ENCODE data around the gene BAHCC1.
A peak's percentile ranks its signal among the peaks of the same experiment; 100 is the strongest.

Gene BAHCC1

DNA sequence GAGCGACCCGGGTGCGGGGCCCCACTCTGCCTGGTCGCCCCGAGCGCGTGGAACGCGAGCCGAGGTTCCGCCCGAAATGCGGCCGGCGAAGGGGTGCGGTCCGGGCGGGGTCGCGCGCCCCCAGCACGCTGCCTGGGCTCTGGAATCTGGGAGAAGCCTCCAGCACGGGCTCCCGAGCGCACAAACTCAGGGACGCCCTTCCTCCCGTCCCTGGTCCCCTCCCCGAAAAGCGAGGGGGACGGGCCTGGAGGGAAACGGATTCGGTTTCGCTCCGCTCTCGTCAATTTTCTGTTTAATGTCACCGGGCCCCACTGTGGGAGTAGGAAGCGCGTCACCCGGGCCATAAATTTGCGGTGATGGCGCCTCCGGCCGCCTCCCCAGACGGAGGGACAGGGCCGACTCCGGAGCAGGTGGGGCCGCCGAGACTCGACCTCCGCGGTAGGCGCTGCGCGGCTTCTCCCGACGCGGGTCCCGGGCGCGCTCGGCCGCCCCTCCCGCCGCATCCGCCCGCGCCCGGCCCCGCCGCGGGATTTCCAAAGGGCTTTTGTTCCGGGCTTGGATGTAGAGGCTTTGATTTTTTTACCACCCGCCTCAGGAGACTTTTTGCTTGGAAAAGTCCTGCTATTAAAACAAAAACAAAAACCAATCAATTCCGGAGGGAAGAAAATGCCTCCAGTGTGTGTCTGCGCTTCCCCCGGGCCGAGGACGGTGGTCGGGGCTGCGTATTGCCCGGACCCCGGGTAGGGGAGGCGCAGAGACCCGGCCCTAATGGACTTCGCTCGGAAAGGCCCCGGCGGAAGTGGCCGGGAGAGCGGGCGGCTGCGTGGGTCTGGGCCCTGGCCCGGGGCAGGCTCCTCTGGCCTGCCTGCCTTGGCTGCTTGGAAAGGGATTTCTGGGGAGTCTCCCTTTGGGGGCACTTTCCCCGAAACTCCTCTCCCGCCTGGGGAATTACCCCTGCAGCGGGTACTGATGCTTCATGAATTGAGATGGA is 7.9 kb upstream of the BAHCC1 start:
- DNase-seq, result peak; percentile 39

DNA sequence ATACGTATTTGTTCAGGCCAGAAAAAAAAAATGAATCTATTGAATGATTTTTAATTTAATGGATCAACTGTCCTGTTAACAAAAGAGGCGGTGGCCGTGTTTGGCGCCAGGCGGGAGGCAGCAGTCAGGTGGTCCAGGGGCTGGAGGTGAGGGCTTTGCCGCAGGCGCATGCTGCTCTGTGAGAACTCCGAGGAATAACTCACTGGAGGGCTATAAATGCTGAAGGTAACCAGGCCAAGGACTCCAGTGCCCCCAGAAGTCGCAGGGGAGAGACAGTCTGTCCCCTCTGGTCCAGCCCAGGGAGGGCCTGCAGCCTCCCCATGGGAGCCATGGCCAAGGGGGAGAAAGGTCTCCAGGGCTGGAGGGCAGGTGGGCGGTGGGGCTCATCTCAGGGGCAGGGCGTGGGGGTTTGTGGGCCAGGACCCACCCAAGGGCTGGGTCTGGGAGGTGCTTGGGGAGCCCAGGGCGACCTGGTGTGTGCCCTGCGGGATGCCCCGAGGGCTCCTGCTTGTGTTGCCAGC is 7.1 kb upstream of the BAHCC1 start:
- DNase-seq, result no peak

DNA sequence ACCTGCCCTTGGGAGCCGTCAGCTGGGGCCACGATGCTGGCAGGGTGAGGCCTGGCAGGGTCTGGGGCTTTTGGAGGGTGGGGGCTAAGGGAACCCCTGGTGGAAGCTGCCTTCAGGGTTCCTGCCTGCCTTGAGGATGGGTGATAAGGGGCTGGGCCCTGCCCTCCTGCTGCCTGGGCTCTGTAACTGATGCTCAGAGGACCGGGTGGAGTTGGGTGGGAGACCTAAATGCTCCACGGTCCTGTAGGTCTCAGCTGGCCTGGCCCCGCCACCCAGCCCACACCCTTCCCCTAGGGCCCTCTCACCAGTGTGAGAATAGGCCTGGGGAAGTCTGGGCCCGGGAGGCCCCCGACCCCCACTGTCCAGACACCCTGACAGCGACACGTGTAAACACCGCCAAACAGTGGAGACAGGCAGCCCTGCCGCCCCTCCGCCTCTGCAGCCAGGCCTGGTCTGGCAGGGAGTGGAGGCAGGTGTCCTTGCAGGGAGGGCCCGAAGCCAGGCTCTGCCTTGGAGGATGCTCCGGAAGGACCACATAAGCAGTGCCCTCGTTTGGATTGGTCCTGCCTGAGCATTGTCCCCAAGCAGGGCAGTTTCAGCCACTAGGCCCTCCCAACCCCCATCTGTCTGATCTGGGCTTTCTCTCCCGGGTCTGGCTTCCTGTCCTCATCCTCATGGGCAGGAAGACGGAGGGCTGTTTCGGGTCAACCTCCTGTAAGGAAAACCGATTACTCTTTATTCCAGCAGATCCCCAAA is 6.5 kb upstream of the BAHCC1 start:
- DNase-seq, result no peak

DNA sequence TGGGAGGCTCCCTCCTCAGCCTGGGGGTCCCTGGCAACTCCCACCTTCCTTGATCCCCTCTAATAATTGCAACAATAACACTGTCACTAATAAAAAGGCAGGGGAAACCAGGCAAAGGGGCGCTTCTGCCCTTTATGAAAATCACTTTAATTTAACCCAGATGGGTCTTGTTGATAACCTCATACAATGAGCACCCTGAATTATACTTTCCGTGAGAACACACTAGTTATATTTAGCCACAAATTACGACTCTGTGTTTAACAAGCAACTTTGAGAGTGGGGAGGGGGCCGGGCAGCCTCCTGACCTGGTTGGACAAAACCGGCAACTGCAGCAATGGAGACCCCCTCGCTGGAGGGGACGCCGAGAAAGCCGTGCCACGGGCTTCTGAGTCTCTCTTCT is 5.7 kb upstream of the BAHCC1 start:
- no peak for DNase-seq

DNA sequence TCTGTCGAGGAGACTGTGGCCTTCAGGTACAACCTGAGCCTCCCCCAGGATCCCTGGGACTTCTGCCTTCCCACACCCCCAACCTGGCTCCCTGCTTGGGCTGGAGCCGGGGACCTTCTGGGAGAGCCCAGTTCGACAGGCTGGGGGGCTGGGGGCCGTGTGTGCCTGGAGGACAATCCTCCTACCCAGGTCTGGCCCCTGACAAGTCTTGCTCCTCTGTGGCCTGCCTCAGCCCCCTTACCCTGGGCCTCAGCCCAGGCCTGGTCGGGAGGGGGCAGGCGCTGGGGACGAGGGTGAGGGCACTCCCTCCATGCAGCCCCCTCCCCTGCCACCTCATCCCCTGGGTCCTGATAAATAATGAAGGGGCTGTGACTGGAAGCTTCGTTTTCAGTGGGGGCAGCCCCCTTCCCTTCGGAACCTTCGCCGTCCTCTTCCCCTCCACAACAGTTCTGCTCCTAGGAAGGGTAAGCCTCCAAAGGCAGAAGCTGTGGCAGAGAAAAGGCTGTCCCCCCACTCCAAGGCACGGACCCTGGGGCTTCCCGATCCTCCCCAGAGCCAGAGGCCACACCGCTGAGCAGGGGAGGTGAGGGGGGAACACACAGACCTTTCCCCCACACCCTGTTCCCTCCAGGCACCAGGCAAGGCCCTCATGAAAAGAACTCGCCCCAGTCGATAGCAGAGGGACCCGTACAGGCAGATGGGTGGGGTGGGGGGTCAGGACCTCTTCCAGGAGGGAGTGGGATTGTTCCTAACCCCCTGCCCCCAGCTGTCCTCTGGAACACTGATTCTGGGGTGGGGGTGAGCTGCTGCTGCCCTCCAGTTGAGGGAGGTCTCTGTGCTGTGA is 5.0 kb upstream of the BAHCC1 start:
- DNase-seq, result no peak

DNA sequence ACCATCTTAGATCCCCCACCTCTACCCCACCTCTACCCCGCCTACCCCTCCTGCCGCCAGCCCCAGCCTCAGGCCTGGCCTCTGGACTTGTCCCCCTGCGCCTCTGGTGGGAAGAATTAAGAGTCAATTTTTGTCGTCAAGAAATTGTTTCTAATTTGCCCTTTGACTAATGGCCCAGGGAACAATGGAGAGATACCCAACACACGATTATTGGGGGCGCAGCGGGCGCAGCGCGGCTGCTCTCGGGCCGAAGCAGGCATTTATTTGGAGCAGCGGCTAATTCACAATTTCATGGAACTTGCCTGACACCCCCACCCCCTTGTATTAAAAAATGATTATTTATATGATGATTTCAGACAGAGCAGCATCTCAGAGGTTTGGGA is 4.4 kb upstream of the BAHCC1 start:
- no peak for DNase-seq

DNA sequence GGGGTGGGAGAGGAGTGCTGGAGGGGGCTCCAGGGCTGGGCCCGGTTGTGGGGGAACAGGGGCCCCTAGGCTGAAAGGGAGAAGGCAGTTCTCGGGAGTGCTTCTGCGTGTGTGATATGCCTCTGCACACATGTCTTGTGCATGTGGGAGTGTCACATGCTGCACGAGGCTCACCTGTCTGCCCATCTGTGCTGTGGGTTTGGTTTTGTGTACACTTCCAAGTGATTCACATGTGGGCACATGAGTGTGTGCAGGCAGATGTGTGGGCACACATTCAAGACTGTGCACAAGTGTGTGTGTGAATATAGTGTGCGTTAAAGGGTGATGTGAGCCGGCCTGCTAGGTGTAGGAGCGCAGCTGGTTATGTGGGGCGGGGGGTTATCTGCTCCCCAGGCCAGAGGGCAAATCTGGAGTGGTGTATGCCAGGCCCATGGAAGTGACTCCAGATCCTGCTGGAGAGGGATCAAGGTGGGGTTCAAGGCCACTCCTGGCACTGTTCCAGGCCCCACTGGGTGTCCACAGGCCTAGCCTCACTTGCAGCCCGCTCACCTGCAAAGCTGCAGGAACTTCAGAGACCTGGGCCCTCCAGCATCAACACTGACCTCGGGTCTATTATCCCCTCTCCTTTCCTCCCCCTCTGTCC is 3.8 kb upstream of the BAHCC1 start:
- DNase-seq, result no peak

DNA sequence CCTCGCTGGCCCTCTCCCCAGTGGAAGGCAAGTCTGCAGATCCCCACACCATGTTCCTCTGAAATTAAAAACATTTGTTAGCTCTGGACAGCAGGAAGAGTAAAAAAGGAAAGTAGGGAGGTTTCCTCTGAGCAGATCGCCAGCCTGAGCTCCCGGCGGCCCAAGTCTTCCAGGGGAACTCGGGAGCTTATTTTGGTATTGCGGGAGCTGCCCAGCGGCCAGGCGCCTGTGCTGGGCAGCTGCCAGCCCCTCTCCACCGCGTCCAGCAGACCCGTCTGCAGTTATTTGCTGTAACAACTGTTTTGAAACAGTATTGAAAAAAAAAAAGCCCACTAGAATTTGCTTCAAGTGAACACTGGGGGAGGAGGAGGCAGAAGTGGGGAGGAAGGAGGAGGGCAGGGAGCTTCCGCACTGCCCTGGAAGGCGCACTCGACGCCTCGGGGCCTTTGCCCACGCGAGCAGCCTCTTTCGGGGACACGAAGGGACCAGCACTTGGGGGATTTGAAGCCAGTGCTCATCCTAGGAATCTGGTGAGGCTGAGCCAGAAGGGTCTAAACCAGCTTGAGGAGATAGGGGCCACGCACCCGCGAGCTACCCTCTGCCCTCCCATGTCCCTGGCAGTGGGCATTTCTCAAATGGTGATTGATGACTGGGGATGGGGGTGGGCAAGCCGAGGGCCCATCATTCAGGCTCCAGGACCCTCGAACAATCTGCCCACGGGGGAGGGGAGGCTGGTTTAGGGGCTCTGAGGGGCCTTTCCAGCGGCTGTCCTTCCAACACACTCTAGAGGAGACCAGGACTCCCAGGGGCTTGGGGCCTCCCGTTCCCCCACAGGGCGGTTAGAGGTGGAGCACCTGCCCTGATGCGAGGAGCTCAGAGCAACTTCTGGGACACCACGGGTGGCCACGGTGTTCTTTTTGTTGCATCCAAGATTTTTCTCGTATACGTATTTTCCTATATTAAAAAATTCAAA is 3.0 kb upstream of the BAHCC1 start:
- no peak for DNase-seq

DNA sequence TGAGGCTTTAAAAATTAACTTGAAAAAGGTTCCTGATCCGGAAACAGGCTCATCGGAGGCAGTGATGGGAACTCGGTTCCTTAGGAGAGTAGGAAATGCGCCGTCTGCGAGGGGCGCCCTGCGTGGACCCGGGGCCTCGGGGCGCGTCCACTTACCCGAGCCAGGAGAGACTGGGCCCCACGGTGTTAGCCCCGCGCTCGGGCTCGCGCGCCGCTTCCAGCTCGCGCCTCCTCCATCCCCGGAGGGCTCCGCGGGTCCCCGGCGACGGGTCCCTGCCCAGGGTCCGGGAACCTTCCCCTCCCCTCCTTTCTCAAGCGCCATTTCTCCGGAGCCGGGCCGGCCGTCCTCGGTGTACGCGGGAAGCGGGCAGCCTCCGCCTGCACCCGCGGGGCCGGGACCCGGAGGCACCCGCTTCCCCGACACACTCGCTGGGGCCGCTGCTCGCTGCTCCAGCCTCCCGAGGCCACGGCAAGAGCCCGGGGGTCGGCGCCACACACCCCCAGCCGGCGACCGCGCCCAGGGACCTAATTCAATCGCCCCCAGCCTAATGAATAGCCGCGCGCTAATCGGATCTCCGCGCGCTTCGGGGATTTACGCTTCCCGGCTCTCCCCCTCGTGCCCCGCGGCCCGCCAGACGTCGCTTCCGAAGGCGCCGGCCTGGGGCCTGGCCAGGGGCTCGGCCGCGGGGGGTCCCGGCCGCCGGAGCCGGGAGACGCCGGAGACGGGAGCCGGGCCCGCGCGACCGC is 2.2 kb upstream of the BAHCC1 start:
- DNase-seq, result no peak

DNA sequence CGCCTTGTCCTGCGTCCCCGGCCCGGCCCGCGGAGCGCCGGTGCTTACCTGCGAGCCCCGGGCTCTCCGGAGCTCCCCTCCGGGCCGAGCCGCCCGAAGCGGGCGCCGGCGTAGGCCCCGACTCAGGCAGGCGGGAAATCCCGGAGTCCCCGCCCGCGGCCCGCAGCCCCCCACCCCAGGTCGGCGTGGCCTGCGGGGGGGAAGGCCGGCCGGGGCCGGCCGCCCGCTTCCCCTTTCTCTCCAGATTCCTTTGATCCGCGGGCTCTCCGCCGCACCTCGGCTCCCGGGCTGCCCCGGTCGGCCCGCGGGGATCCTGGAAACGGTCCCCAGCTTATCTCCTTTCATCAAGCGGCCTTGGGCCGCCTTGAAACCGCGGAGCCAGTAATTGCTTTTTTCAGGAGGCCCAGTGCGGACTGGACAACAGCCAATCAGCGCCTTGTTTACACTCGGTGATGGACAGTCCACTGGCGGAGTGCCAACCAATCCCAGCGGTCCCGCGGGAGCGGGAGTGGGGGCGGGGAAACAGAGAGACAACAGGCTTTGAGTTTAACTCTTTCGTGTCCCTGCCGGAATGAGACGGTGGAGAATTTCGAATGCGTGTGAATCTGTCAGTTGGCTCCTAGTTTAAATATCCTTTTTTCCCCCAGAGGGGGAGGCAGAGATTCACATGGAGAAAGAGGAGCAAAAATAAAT is 1.4 kb upstream of the BAHCC1 start:
- DNase-seq, result peak; percentile 90

DNA sequence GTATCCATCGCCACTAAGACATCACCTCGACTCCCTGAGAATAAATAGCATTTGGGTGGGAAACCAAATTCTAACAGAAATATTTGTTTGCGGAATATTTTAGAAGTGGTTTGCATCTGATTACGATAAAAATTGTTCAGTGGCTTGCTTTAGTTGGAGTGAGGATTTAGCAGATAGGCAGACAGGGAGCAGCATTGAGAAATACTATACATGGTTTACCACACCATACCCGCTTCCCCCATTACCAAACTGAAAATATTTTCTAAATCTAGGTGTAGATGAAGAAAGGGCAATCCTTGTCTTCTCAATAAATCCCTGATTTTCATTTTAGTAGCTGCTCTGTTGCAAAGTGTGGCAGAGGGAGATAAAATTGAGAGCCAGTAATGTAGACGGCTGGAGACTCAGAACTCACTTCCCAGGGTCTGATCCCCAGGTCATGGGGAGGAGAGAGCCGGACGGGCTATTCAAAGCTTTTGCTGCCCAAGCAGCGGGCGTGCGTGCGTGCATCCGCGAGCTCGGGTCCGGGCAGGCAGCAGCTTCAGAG is 808 bp upstream of the BAHCC1 start:
- DNase-seq, result no peak

DNA sequence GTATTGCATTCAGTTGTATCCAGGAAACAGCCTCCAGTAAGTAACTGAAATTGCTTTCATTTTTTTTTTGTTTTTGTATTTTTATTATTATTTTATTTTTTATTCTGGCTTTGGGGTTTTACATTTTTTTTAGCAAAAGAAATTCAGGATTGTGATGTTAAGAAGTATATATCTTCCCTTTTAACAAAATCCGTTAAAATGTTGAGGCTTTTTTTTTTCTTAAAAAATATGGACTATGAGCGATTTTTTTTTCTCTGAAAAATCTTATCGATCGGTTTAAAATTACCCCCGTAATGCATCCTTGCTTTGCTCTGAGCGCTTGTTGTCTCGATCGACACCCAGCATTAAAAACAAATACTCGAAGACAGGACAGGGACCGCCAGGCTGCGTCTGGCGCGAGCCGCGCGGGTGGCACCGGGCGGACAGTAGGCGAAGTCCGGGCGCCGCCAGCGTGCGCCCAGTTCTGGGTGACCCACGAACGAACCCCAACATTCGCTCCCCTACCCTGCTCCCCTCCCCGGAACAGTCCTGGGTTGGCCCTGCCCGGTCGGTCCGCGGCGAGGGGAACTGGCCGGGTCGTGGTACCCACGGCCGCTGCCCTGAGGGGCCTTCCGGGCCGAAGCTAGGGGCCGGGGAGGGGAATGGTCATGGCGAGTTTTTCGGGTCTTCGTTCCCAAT is 482 bp downstream of the BAHCC1 start:
- DNase-seq, result no peak

DNA sequence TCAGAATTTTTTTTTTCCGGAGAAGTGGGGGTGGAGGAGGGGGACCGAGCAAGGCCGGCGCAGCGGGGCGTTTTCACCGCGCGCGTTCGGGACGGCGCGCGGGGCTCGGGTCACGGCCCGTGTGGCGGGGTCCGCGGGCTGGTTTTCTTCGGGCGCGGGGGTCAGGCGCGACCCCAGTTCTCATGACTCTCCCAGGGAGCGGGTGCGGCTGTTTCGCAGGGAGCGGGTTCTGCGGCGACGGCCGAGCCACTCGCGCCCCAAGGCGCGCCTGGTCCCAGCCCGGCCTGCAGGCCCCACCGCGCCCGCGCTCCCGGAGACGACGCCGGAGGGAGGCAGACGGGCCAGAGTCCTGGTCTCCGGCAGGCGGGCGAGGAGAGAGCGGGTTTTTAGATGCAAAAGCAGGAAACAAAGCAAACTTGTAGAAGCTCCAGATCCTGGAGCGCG is 1.0 kb downstream of the BAHCC1 start:
- no peak for DNase-seq

DNA sequence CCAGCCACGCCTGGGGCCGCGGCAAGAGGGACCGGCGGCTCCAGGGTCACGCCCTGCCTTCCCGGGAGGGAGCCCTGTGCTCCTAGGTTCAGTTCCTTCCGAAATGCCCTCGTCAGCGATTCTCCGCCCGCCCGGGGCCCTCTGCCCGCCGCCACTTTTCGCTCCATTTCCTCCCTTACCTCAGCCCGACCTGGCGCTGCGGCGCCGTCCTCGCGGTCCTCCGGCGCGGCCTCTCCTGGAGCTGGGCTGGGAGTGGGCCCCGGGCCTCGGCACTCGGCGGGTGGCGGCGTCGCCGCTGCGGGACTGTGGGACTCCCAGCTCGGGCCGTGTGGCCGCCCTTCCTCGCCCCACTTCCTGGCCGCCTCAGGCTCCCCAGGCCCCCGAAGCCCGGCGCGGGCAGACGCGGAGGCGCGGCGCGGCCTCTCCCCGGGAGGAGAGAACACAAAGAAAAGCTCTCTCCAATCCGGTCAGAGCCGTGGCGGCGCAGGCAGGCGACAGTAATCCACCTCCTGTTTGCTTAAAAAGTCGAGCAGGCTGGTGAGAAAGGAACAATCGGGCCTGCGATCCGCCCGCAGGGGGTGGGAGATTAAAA is 1.6 kb downstream of the BAHCC1 start:
- no peak for DNase-seq

DNA sequence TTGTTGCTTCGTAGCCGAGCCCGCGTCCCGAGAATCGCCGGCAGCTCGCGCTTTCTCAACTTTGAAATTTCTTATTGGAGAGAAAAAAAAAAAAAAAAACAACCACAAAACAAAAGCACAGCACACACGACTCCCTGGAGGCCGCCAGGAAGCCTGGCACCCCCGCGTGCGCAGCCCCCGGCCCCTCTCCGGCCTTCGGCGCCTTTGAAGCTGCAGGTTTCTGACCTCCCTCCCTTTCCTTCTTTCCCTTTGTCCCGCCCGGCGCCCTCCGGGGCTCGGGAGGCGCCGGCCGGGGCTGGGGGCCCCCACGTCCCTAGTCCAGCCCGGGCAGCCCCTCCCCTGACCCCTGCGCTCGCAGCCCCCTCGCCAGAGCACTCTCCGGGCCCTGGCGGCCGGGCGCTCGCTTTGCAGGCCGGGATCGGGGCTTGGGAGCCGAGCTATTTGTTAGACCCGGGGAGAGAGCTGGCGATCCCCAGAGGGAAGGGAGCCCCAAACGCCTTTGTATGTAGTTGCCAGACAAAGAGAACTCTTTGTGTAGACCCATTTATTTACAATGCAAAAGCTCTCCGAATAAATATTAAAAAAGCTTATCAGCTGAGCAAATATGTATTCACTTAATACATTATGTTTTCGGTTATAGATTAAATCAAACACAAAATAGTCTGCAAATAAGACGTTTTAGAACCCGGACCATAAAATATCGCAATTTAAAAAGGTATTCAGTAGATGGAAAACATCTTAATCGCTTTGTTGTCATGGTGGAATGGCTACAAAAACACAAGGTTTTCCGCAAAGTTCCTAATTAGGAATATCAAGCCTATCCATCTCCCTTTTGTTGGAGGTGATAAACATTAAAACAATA is 2.3 kb downstream of the BAHCC1 start:
- DNase-seq, result no peak

DNA sequence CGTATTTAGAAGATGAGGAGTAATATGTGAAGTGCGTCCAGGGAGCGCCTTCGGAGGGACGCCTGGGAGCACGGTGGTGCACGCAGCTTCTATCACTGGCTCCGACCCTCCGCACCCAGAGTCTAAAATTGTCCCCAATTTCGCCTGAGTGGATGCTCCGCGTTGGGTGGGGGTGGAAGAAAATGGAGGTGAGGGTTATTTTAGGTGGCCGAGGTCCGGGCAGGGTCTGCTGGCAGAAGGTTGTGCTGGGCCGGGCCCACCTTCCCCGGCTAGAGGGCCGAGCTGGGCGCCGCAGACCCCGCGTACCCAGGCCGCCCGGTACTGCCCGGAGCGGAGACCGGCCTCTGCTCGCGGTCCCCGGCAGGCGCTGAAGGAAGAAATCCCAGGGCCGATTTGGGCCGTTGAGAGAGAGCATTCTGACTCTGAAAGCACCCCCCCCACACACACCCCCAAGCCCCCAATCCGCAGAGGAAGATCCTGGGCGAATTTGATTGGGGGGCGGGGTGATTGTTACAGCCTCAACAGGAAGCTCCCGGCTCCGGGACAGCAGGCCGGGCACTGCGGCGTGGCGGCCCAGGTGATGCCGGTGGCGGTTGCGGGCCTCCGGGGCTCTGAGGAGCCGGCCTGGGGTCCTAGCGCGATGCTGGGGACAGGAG is 3.0 kb downstream of the BAHCC1 start:
- no peak for DNase-seq

All from CD4-positive, alpha-beta T cell treated with Interleukin-15 for 1 hour (primary cell).